ENCODE data around the gene MPC1.
"Not testable (repeated sequence)": the region's sequence is repeated elsewhere in the genome, so short reads cannot be mapped to it uniquely, and the experiment has no call there.

Gene MPC1

DNA sequence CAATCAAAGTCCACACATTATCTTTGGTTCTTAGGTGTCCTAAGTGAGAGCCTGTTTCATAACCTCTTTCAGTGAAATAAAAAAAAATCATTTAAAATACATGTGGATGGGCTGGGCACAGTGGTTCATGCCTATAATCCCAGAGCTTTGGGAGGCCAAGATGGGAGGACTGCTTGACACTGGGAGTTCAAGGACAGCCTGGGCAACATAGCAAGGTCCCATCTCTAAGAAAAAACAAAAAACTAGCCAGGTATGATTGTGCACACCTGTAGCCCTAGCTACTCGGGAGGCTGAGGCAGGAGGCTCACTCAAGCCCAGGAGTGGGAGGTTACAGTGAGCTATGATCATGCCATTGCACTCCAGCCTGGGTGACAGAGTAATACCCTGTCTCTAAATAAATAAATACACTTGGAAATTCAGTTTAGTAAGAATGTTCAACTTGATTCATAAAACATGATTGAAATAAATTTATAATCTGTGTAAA, 3.6 kb downstream of the MPC1 start:
- no peak for DNase-seq

DNA sequence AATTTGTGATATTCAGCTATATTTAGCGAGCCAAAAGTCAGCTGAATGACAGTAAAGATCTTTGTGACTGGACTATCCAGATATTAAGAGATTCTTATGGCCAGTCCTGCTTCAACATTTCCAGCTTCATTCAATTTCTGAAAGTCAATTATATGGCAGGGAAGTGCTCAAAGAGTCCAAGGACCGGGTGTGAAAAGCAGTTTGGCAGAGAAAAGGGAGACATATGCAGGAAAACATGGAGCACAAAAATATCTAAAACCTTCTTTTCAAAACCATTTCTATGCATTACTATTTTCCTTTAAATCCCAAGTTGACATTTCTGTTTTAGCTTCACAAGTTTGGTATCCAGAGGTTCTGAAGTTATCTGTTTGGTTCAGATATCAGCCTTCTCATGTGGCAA, 5.0 kb downstream of the MPC1 start:
- no peak for DNase-seq

DNA sequence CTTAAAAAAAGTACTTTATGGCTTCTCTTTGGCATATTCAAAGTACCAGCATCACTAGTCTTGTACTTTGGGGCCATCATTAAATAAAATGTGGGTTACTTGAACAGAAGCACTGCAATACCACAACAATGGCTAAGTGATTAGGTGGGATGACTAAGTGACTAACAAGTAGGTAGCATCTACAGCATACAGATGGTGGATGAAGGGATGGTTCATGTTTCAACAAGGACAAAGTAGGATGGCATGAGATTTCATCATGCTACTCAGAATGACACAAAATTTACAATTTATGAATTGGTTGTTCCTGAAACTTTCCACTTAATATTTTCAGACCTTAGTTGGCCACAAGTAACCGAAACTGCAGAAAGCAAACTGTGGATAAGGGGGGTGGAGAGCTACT, 7.7 kb downstream of the MPC1 start:
- no peak for DNase-seq

DNA sequence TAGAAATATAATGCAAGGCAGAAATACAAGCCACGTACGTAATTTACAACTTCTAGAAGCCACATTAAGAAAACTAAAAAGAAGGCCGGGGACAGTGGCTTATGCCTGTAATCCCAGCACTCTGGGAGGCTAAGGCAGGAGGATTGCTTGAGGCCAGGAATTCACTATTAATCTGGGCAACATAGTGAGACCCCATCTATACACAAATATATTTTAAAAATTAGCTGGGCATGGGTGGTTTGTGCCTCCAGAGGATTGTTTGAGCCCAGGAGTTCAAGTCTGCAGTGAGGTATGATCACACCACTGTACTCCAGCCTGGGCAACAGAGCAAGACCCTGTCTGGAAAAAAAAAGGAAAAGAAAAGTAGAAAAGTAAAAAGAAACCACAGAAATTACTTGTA, 12.3 kb downstream of the MPC1 start:
- no peak for DNase-seq

DNA sequence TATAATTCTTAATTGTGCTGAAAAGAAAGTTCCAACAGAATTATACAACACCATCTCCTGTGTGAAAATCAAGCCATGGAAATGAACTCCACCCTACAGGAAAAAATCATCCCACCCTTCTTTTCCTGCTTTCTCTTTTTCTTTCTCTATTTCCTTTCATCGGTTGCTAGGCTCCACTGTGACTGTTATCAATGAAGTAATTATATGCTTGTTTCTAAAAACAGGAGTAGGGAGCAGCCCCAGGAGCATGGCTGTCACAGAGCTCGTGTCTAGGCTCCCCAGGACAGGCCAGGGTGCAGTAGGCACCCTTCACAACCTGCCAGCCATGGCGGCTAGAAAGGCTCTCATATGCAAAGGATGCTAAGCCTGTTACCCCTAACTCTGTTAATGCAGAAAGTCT, 13.0 kb downstream of the MPC1 start:
- no peak for DNase-seq

GRCh38 chr6:166366921-166367320, 15.8 kb downstream of the MPC1 start:
- DNase-seq, result no peak

GRCh38 chr6:166365806-166366205, 16.9 kb downstream of the MPC1 start:
- DNase-seq, result no peak

GRCh38 chr6:166365221-166365620, 17.5 kb downstream of the MPC1 start:
- no peak for DNase-seq

DNA sequence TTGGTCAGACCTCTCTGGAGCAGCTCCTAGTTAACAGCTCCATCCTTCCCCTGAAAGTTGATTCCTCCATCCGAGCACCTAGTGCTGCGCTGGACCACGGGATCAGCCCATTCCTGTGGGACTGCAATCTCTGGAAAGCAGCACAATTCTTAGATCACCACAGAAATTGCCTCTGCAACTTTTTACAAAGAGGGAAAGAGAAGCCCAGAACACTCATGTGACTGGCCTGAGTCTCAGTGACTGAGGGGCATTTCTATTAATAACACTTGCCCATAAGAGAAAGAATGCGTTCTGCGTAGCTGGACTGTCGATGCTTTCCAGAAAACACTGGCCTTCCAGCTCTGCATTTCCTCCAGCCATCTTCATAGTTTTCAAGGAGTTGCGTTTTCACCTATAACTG, 18.3 kb downstream of the MPC1 start:
- DNase-seq, result no peak

DNA sequence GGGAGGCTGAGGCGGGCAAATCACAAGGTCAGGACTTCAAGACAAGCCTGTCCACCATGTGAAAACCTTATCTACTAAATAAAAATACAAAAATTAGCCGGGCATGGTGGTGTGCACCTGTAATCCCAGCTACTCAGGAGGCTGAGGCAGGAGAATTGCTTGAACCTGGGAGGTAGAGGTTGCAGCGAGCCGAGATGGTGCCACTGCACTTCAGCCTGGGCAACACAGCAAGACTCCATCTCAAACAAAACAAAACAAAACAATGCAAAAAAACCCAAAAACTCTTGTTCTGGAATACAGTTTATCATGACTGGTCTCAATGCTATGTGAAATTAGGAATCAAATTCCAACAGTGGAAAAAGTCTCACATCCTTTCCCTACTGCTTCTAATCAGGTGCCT, 20.3 kb downstream of the MPC1 start:
- not testable (repeated sequence) for DNase-seq

- DNase-seq, result no peak
These were observed 21.7 kb downstream of the MPC1 start for GRCh38 chr6:166361077-166361429.

DNA sequence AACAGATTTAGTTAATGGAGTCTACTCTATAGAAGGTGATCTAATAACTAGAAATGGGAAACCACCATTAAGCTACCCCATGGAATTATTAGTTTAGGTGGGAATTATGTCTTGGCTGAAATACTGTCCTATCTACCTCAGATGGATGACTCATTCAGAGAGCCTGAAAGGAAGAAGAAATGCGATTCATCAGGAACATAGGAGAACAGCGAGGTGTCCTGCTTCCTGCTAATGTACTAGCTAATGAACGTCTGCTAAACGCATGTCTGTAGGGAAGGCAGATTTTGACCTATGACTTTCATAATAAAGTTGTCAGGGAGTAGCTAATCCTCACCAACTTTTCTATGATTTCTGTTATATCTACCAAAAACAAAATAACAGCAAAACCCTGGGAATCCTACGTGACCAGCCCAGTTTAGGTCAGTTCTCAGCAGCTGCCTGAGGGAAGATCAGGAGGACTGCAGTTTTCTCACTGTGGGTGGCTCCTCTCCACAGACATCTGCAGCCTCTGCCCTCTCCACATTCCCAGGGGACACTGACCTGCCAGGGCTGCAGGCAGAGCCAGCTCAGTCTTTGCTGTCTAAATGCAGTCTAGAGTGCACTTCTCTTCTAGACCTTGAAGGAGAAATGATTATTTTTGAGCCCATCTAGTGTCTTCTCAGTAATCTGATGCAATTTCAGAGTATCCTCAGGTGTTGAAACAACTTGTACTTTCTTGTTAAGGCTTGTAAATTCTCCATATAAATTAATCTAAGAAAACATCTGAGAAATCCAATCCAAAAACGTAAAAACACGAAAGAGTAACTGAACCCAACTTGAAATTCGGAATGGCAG, 22.3 kb downstream of the MPC1 start:
- DNase-seq, result no peak

DNA sequence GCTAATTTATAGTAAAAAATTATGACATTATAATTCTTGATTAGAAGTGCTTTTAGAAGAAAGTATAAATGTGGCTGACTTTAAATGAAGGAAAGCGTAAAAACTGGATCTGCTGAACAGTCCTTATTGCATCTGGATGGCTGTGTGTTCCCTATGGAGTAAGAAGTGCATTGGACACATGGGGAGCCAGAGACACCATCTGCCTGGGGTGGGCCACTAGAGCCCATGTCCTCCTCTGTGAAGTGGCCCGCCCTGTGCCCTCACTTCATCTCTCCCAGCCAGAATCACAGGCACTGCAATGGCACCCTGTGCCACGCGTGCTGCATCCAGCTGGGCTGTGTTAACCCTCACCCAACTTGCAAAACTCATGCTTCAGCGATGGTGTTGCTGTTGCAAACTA, 27.2 kb downstream of the MPC1 start:
- DNase-seq, result no peak

GRCh38 chr6:166354965-166355364, 27.8 kb downstream of the MPC1 start:
- no peak for DNase-seq

GRCh38 chr6:166354143-166354542, 28.6 kb downstream of the MPC1 start:
- no peak for DNase-seq

DNA sequence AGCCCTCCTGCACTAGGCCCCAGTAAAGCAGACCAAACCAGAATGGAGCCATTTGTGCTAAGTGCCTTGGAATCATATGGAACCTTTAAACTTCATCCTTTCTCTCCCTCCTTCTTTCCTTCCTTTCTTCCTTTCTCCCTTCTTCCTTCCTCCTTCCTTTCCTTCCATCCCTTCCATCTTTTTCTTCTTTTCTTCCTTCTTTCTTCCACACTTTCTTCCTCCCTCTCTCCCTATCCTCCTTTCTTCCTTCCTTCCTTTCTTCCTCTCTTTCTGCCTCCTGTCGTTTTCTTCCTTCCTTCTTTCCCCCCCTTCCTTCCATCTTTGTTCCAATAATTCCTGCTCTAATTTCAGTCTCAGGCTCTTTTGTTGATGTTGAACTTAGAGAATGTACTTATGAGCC, 29.2 kb downstream of the MPC1 start:
- no peak for DNase-seq

DNA sequence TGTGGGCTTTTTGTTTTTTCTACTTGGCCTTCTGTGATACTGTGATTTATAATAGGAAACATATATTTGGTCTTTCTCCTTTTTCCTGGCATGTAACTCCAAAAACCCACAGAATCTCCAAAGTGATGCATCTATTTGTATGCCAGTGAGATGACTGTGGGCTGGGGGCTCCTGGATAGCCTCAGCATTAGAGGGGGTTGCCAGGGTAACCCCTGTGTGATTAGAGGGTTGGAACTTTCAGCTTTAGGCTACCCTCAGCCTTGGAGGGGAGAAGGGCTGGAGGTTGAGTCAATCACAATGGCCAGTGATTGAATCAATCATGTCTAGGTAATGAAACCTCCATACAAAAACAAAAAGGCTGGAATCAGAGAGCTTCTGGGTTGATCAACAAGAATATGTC, 29.8 kb downstream of the MPC1 start:
- DNase-seq, result no peak

DNA sequence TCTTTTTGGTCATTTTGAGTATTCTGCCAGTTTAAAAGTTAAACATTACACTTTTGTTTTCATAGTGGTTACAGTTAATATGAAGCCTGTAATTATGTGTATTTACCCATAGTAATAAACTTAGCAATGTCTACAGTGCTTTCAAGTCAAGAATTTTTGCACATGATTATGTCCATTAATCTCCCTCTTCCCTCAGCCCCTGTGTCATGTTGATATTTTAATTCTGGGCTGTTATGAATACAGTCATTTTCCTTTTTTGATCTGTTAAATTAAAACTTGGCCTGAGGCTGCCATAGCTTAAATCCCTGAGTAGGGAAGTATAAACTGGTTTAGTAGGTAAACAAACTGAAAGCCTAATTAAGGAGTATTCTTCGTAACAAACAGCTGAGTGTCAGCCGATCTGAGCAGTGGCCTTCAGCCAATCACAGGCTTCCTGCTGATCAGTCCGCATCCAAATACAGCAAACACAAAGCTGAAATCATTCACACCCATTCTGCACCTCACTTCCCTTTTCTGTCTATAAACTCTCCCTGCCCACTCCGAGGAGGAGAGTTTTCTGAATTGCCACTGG, 30.9 kb downstream of the MPC1 start:
- DNase-seq, result no peak

GRCh38 chr6:166348305-166348949, 34.3 kb downstream of the MPC1 start:
- DNase-seq, result no peak

DNA sequence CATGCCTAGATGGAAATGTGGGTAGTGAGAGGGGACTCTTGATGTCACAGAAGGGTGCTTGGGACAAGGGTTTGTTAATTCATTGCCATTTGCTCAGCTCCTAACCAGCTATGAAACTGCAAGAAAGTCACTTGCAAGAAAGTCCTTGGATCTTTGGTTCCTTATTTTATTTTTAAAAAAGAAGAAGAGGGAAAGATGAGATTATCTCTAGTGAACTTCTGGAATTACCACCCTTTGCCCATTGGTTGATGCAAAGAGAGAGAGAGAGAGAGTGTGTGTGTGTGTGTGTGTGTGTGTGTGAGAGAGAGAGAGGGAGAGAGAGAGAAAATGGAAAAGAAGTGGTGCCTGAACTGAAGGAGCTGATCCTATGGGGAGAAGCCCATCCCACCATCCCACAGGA, 35.8 kb downstream of the MPC1 start:
- no peak for DNase-seq

GRCh38 chr6:166346449-166346848, 36.3 kb downstream of the MPC1 start:
- no peak for DNase-seq

GRCh38 chr6:166345672-166346071, 37.1 kb downstream of the MPC1 start:
- DNase-seq, result not testable (repeated sequence)

DNA sequence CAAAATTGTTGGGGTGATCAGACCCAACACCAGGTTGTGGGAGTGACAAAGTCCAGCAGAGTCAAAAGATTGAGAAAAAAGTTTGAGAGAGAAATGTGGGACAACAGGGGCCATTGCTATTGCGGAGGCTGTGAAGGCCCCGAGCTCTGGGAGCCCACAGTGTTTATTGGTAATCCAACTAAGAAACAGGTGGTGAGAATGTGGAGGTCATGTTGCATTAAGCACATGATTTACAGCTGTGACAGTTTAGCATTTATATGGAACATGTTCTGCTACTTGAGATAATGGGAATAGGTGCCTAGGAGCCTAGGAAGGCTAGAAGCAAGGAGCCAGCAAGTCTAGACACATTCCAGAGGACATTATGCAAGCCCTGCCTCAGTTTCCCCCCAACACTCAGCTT, 37.8 kb downstream of the MPC1 start:
- DNase-seq, result not testable (repeated sequence)

GRCh38 chr6:166344240-166344639, 38.5 kb downstream of the MPC1 start:
- no peak for DNase-seq

All from 8988T (cell line).